Measurements from ENCODE around the gene ATP1B3.

GRCh38 chr3:141854599-141854998 is 21.8 kb upstream of the ATP1B3 start:
- TF ChIP-seq POLR2A (IDR thresholded peaks at IDR 0.05; ENCODE audit: low read length) (no peak), GATA1 (IDR thresholded peaks at IDR 0.05; ENCODE audit: low read depth, low read length) (no peak)
